Vagina (tissue), 2 donors: Measurements from ENCODE around the gene GTSE1. TPM values are rescaled to one million over a fixed set of nuclear protein-coding genes. Genes with fewer than 3 reads are reported as not detected.

Experiments used
- DNase-seq, 2 donors: peaks; one replicate each; pipeline ENCODE4 v3.0.0-alpha.2; 2017; ENCODE audit errors: extremely low spot score in 2 of 2
- H3K27ac ChIP-seq: fragments of 200-600 bp; sonication (generic); one replicate; pipeline ENCODE4 v1.5.1; 2019
- H3K27me3 ChIP-seq: fragments of 200-600 bp; sonication (generic); one replicate; pipeline ENCODE4 v1.5.1; 2019
- H3K36me3 ChIP-seq, 2 donors: fragments of 200-600 bp; sonication (generic); one replicate each; pipeline ENCODE4 v1.5.1; 2017 to 2019
- H3K4me1 ChIP-seq: fragments of 200-600 bp; sonication (generic); one replicate; pipeline ENCODE4 v1.5.1; 2019
- H3K4me3 ChIP-seq, 2 donors: fragments of 200-600 bp; sonication (generic); 1 replicate in 1 of 2; 2 replicates in 1 of 2; pipeline ENCODE4 v1.5.1; 2016 to 2019
- H3K9me3 ChIP-seq: fragments of 200-600 bp; sonication (generic); one replicate; pipeline ENCODE4 v1.5.1; 2019
- POLR2A ChIP-seq, 2 donors: fragments of 450-650 bp; IDR thresholded peaks; one replicate each; pipeline ENCODE4 v1.6.1; 2017; ENCODE audit warnings: antibody characterized with exemption in 2 of 2, mild to moderate bottlenecking in 2 of 2, moderate library complexity in 2 of 2
- POLR2AphosphoS5 ChIP-seq, 2 donors: sonication (generic); formaldehyde crosslinking; IDR thresholded peaks; one replicate each; pipeline ENCODE4 v1.9.0; 2017; ENCODE audit warnings: antibody characterized with exemption in 2 of 2, mild to moderate bottlenecking in 2 of 2, low read depth in 1 of 2; ENCODE audit not compliant: insufficient read depth in 1 of 2
- intact Hi-C: fragments of 100-400 bp; cut with DNase I; formaldehyde crosslinking; loops from one replicate; pipeline ENCODE4 v1.15.1; 2023
- total RNA-seq: library from RNA; depleted of rRNA; stranded (reverse); fragments of >200 nt; gene quantifications from one replicate; pipeline ENCODE4 v1.2.3, GENCODE V29; 2016
- TF ChIP-seq, protein P1 (sequence below), 3 experiments: fragments of 450-650 bp in 2 of 3; fragments of 200-600 bp in 1 of 3; sonication (generic) in 1 of 3; IDR thresholded peaks; one replicate each; pipeline ENCODE4 v1.5.1; 2017 to 2019; ENCODE audit warnings: antibody characterized with exemption in 3 of 3, mild to moderate bottlenecking in 2 of 3, moderate library complexity in 2 of 3

Gene GTSE1
- total RNA-seq, 1 donor from 2014 or later, result 2.2 TPM

- H3K4me1 ChIP-seq, result peaks cover 12% of the 10 kb centered on the region
- TF ChIP-seq, protein P1, sequence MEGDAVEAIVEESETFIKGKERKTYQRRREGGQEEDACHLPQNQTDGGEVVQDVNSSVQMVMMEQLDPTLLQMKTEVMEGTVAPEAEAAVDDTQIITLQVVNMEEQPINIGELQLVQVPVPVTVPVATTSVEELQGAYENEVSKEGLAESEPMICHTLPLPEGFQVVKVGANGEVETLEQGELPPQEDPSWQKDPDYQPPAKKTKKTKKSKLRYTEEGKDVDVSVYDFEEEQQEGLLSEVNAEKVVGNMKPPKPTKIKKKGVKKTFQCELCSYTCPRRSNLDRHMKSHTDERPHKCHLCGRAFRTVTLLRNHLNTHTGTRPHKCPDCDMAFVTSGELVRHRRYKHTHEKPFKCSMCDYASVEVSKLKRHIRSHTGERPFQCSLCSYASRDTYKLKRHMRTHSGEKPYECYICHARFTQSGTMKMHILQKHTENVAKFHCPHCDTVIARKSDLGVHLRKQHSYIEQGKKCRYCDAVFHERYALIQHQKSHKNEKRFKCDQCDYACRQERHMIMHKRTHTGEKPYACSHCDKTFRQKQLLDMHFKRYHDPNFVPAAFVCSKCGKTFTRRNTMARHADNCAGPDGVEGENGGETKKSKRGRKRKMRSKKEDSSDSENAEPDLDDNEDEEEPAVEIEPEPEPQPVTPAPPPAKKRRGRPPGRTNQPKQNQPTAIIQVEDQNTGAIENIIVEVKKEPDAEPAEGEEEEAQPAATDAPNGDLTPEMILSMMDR (IDR thresholded peaks at IDR 0.05), result no peak
- TF ChIP-seq POLR2AphosphoS5 (IDR thresholded peaks at IDR 0.05; ENCODE audit: insufficient read depth in 1 of 2, low read depth in 1 of 2) (no peak), POLR2A (IDR thresholded peaks at IDR 0.05) (no peak)
- no peaks in the 10 kb centered on the region for H3K9me3 ChIP-seq
- H3K27ac ChIP-seq, result no peak overlapping the region
- no peaks in the 10 kb centered on the region for H3K27me3 ChIP-seq
- H3K36me3 ChIP-seq, result peaks cover 0 to 90% of the 10 kb centered on the region in 2 donors
- no peak overlapping the region for H3K4me3 ChIP-seq
- no peak for DNase-seq
- intact Hi-C loops, result no loop called here
Observed at GRCh38 chr22:46349681-46350080, 53.0 kb downstream of the GTSE1 start.

DNA sequence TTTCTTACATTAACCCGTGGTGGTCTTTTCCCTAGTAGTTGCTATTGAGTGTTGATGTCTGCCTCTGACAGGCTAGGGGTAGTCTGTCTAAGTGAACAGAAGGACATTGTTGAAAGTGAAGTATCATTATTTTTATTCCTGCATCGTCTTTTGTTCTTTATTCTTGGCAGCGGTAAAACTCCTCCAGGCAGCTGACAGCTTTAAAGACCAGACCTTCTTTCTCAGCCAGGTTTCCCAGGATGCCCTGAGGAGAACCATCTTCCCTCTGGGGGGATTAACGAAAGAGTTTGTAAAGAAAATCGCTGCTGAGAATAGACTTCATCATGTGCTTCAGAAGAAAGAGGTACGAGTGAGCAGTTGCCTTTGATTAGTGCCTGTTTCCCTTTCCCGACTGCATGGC lies 53.5 kb downstream of the GTSE1 start:
- H3K4me1 ChIP-seq, result peaks cover 12% of the 10 kb centered on the region
- no peaks in the 10 kb centered on the region for H3K9me3 ChIP-seq
- H3K4me3 ChIP-seq, result no peak overlapping the region
- no peak for TF ChIP-seq POLR2AphosphoS5 (IDR thresholded peaks at IDR 0.05; ENCODE audit: insufficient read depth in 1 of 2, low read depth in 1 of 2)
- TF ChIP-seq, protein P1 (IDR thresholded peaks at IDR 0.05), result no peak
- no peak for TF ChIP-seq POLR2A (IDR thresholded peaks at IDR 0.05)
- DNase-seq, result no peak
- no peak overlapping the region for H3K27ac ChIP-seq
- intact Hi-C loops, result no loop called here
- H3K36me3 ChIP-seq, result peaks cover 0 to 86% of the 10 kb centered on the region in 2 donors
- H3K27me3 ChIP-seq, result no peaks in the 10 kb centered on the region

- Histone ChIP-seq H3K27me3 (no peaks in the 10 kb centered on the region), H3K36me3 (peaks cover 0 to 81% of the 10 kb centered on the region in 2 donors), H3K27ac (no peak overlapping the region), H3K4me3 (no peak overlapping the region), H3K4me1 (peaks cover 12% of the 10 kb centered on the region), H3K9me3 (no peaks in the 10 kb centered on the region)
- no peak for DNase-seq
- no peak for TF ChIP-seq POLR2A (IDR thresholded peaks at IDR 0.05)
- TF ChIP-seq, protein P1 (IDR thresholded peaks at IDR 0.05), result no peak
- no peak for TF ChIP-seq POLR2AphosphoS5 (IDR thresholded peaks at IDR 0.05; ENCODE audit: insufficient read depth in 1 of 2, low read depth in 1 of 2)
- intact Hi-C loops, result no loop called here
Observed at GRCh38 chr22:46350646-46351045, 54.0 kb downstream of the GTSE1 start.

DNA sequence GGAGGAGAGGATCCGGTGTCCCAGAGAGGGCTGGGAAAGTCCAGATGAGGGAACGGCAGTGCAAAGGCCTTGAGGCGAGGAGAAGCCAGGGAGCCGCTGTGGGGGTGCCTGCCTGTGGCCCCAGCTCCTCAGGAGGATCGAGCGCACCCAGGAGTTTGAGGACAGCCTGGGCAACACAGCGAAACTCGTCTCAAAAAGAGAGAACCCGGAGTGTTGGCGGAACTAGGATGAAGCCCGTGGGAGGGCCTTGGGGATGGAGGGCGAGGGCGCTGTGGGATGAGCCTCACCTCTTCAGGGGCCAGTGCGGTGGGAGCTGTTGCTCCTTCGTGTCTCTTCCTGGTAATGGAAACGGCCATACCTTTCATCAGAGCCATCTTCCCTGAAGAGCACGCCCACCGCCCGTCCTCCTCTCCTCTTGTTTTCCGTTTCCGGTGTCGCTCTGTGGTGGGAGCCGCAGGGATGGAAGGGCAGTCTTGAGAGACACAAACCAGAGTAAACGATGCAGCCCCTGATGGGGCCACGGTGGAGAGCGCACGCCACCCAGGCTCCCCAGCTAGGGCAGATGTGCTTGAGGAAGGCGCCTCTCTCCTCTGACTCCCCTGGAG lies 54.6 kb downstream of the GTSE1 start:
- Histone ChIP-seq H3K9me3 (no peaks in the 10 kb centered on the region), H3K4me1 (peaks cover 12% of the 10 kb centered on the region), H3K27ac (no peak overlapping the region), H3K36me3 (peaks cover 0 to 76% of the 10 kb centered on the region in 2 donors), H3K4me3 (no peak overlapping the region), H3K27me3 (no peaks in the 10 kb centered on the region)
- intact Hi-C loops, result no loop called here
- TF ChIP-seq POLR2A (IDR thresholded peaks at IDR 0.05) (no peak), POLR2AphosphoS5 (IDR thresholded peaks at IDR 0.05; ENCODE audit: insufficient read depth in 1 of 2, low read depth in 1 of 2) (no peak)
- TF ChIP-seq, protein P1 (IDR thresholded peaks at IDR 0.05), result no peak
- no peak for DNase-seq

DNA sequence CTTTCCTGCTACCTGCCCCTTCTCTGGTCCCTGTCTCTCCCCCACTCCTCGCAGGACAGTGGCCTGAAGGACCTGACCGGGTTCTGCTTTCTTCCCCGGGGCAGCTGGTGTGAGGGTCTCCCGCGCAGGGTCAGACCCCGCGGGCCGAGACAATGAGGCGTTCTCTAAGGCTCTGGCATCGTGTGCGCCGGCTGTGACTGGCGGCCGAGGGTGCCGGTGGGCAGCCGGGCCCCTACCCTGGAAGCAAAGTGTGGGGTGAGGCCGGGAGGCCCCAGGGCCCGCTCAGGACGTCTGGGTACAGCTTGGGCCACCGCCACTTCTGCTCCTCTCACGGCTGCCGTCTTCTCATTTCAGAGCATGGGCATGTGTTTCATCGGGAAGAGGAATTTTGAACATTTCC lies 55.1 kb downstream of the GTSE1 start:
- intact Hi-C loops, result no loop called here
- peaks cover 0 to 76% of the 10 kb centered on the region in 2 donors for H3K36me3 ChIP-seq

More for the DNA sequence above, 55.1 kb downstream of the GTSE1 start:
- TF ChIP-seq POLR2AphosphoS5 (IDR thresholded peaks at IDR 0.05; ENCODE audit: insufficient read depth in 1 of 2, low read depth in 1 of 2) (no peak), POLR2A (IDR thresholded peaks at IDR 0.05) (no peak)
- TF ChIP-seq, protein P1 (IDR thresholded peaks at IDR 0.05), result no peak
- Histone ChIP-seq H3K27ac (no peak overlapping the region), H3K4me1 (peaks cover 12% of the 10 kb centered on the region), H3K27me3 (no peaks in the 10 kb centered on the region), H3K4me3 (no peak overlapping the region), H3K9me3 (no peaks in the 10 kb centered on the region)
- no peak for DNase-seq
